HL-60 (cell line): ENCODE measurements around the gene DENND6B.

Experiments
- GABPA ChIP-seq: IDR thresholded peaks from 2 replicates; pipeline ENCODE4 v1.6.1; 2012; ENCODE audit warnings: low read depth
- POLR2AphosphoS5 ChIP-seq: IDR thresholded peaks from 2 replicates; pipeline ENCODE4 v1.6.1; 2012; ENCODE audit warnings: low read depth
- TF ChIP-seq, protein P1 (sequence below): IDR thresholded peaks from one replicate; pipeline ENCODE4 v1.5.1; 2011; ENCODE audit warnings: low read length, control low read depth, inconsistent platforms; ENCODE audit not compliant: insufficient read depth
- TF ChIP-seq, protein P2 (sequence below): IDR thresholded peaks from 2 replicates; pipeline ENCODE4 v1.6.1; 2012; ENCODE audit warnings: low read depth; ENCODE audit not compliant: insufficient replicate concordance

DNA sequence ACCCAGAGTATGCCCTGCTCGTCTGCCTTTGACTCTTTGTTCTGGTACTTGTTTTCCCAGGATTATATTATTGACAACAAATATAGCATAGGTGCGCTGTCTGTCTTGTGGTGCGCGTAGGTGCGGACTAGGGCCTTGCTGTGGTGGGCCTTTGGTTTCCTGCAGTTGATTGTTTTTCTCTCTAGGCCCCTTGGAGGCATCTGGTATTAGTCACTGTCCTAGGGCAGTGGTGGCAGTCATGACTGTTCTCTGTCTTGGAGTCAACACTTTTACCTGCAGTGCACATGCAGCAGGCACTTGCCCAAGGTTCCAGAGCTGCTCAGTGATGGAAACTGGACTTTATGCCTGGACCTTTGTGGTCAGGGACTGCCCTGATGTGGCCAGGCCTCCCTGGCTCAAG lies 34.9 kb upstream of the DENND6B start:
- TF ChIP-seq, protein P1, sequence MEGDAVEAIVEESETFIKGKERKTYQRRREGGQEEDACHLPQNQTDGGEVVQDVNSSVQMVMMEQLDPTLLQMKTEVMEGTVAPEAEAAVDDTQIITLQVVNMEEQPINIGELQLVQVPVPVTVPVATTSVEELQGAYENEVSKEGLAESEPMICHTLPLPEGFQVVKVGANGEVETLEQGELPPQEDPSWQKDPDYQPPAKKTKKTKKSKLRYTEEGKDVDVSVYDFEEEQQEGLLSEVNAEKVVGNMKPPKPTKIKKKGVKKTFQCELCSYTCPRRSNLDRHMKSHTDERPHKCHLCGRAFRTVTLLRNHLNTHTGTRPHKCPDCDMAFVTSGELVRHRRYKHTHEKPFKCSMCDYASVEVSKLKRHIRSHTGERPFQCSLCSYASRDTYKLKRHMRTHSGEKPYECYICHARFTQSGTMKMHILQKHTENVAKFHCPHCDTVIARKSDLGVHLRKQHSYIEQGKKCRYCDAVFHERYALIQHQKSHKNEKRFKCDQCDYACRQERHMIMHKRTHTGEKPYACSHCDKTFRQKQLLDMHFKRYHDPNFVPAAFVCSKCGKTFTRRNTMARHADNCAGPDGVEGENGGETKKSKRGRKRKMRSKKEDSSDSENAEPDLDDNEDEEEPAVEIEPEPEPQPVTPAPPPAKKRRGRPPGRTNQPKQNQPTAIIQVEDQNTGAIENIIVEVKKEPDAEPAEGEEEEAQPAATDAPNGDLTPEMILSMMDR, result no peak
- TF ChIP-seq POLR2AphosphoS5, result no peak
- no peak for TF ChIP-seq GABPA
- TF ChIP-seq, protein P2, sequence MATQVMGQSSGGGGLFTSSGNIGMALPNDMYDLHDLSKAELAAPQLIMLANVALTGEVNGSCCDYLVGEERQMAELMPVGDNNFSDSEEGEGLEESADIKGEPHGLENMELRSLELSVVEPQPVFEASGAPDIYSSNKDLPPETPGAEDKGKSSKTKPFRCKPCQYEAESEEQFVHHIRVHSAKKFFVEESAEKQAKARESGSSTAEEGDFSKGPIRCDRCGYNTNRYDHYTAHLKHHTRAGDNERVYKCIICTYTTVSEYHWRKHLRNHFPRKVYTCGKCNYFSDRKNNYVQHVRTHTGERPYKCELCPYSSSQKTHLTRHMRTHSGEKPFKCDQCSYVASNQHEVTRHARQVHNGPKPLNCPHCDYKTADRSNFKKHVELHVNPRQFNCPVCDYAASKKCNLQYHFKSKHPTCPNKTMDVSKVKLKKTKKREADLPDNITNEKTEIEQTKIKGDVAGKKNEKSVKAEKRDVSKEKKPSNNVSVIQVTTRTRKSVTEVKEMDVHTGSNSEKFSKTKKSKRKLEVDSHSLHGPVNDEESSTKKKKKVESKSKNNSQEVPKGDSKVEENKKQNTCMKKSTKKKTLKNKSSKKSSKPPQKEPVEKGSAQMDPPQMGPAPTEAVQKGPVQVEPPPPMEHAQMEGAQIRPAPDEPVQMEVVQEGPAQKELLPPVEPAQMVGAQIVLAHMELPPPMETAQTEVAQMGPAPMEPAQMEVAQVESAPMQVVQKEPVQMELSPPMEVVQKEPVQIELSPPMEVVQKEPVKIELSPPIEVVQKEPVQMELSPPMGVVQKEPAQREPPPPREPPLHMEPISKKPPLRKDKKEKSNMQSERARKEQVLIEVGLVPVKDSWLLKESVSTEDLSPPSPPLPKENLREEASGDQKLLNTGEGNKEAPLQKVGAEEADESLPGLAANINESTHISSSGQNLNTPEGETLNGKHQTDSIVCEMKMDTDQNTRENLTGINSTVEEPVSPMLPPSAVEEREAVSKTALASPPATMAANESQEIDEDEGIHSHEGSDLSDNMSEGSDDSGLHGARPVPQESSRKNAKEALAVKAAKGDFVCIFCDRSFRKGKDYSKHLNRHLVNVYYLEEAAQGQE, result no peak
